Pons (tissue), 1 donor: Measurements from ENCODE around the gene COBL.

ENCODE experiments used
- DNase-seq: peaks from one replicate; pipeline ENCODE4 v3.0.0-alpha.2; 2016; ENCODE audit warnings: low spot score

Gene COBL

GRCh38 chr7:51189777-51190176, 126.8 kb downstream of the COBL start:
- no peak for DNase-seq

DNA sequence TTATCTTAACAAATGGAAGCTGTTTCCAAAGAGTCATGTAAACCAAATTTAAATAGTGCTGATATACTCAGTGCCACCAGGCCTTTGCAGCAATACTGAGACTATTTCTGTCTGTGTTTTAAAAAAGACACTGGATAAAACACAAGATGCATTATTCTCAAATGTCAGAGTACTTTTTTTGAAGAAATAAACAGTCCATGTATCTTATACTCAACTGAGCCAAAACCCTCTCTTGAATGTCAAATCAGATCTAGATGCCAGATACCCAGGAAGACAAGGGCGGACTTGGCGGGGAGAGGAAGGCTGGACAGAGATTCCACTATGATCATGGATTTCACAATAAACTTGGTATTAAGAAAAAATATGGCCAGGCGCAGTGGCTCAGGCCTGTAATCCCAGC, 127.6 kb downstream of the COBL start:
- DNase-seq, result peak; percentile 63

- peak; percentile 87 for DNase-seq
Observed at GRCh38 chr7:51187941-51188340, 128.7 kb downstream of the COBL start.

DNA sequence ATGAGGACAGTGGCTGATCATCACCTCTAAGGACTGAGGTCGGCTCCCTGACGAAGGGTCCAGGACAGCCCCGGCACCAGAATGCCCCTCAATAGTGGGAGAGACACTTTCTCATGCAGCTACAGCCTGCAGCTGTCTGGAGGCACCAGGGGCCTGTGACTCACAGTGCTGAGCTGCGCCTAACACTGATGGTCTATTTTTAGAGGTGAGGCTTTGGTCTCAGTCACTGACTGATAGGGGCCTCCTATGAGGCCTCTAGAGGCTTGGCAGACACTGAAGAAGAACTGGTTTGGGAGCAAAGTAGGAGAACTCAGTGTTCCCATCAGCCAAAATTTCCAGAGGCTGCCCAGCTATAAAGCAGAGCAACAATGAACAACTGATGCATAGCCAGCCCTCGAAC, 130.1 kb downstream of the COBL start:
- peak; percentile 61 for DNase-seq

DNA sequence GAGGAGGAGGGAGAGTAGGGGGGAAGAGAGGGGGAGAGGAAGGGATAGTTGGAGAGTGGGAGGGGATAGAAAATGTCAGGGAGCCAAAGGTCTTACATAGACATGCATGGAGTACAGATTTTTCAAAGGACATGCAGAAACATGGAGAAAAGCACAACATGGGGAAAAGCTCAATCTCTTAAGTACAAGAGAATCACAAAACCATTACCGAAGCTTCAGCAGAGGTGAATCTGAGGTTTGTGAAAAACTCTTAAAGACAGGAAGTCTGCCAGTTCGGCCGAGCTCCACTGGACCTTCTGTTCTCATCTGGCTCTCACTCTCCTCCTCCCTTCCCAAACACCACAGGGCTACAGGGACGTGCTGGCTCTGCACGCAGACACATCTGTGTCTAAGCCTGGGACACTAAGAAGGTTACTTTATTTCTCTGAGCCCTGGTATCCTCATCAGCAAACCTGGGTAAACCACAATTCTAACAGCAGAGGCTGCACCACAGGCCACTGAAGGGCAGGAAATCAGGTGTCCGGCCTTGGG, 133.9 kb downstream of the COBL start:
- DNase-seq, result no peak

DNA sequence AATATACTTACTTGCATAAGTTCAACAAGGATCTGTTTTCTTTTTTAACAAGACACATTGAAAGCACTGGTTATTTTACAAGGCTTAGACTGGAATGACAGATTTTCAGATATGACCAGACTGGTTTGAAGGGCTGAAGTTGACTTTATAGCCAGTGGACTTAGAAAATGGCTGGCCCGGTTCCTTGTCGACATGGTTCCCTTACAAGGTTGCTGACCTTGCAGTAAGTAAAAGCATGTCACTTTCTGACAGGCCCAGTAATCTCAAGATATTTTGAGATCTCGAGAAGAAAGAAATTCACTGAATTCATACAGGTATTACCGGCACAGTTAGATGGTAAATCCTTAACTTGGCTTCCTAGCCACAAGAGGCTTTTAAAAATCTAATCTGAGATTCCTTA, 136.5 kb downstream of the COBL start:
- DNase-seq, result no peak

GRCh38 chr7:51175992-51176388, 140.6 kb downstream of the COBL start:
- no peak for DNase-seq

GRCh38 chr7:51175316-51175991, 141.2 kb downstream of the COBL start:
- no peak for DNase-seq

DNA sequence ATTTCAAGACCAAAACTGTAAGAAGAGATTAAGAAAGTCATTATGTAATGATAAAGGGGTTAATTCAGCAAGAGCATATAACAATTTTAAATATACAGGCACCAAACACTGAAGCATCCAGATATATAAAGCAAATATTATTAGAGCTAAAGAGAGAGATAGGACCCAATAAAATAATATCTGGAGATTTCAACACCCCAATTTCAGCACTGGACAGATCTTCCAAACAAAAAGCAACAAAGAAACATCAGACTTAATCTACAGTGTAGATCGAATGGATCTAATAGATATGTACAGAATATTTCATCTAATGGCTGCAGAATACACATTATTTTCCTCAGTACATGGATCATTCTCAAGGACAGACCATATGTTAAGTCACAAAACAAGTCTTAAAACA, 151.3 kb downstream of the COBL start:
- DNase-seq, result no peak

GRCh38 chr7:51162724-51163329, 153.8 kb downstream of the COBL start:
- peak; percentile 97 for DNase-seq

DNA sequence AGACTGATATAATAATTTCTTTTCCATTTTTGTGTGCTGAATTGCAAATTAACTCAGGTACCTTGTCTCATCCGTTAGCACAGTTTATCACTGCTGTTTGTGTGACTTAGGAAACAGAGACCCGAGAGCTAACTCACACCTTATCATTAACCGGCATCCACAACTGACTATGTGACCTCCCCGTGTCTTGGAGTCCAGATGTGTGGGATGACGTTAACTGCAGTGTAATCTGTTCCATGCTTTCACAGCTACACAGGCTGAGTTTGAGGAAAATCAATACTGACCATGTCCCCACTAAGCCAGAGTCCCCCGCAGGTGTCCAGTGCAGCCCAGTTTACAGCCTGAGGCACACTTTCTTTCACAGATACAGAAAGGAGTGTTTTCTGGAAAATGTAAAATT, 154.7 kb downstream of the COBL start:
- no peak for DNase-seq

GRCh38 chr7:51160990-51161615, 155.5 kb downstream of the COBL start:
- peak; percentile 86 for DNase-seq

DNA sequence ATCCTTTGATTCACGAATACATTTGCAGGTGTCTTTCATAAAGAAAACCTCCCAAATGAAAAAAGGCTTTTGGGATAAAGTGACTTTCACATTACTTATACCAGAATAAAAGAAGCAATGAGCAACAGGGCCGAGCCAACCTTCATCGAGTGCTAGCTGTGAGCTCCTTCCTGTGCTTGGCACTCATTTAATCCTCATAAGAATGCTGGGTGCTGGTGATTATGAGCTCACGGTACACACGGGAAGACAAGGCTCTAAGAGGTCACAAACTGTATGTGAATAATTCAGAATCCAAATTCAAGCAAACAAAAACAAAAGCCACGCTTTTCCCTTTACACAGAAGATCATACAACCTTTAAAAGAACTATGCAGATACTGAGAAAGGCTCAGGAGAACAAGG, 156.2 kb downstream of the COBL start:
- DNase-seq, result no peak

DNA sequence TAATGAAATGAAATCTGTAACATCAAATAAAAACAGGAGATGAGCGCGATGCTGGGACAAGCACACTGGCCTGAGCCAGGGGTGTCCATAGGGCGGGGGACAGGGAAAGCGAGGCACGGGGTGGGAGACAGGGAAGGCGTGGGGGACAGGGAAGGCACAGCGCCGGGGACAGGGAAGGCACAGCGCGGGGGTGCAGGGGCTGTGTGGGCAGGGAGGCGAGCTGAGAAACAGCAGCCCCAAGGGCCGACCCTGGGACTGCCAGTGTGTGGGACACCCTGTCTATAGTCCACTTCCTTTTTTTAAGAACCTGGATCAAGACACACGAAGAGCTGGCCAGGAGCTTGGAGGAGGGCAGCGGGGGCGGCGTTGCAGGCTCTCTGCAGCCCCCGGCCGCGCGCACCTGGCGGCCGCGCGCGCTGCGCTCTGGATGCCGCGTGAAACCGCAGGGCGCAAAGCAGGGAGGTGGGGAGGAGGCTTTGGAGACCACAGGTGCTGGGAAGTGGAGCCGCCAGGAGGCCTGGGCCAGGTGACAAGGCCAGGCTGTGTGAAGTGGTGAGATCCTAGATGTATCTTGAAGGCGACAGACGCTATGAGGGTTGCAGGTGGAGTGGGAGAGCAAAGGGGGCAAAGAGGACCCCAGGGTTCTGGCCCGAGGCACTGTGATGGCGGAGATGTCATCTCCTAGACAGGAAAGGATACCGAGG, 157.7 kb downstream of the COBL start:
- DNase-seq, result no peak

DNA sequence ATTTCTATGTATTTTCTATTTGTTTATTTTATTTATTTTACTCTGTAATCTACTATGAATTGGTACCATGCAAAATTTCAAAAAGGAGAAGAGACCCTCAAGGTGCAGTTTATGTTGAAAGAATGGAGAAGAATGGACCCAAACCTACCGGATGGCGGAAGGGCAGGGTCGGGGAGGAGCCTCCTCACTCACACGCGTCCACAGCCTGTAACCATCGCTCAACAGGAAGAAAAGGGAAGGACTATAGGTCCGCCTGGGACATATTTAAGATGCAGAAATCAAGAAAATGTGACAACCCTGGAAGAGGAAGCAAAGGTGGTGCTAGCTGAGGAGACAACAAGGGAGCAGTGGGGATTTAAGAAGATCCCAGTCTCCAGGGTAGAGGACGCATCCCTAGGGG, 158.4 kb downstream of the COBL start:
- DNase-seq, result no peak

- peak; percentile 97 for DNase-seq
Observed at GRCh38 chr7:51154201-51154600, 162.4 kb downstream of the COBL start.

GRCh38 chr7:51152706-51153200, 163.9 kb downstream of the COBL start:
- no peak for DNase-seq

GRCh38 chr7:51151455-51151854, 165.2 kb downstream of the COBL start:
- DNase-seq, result no peak

DNA sequence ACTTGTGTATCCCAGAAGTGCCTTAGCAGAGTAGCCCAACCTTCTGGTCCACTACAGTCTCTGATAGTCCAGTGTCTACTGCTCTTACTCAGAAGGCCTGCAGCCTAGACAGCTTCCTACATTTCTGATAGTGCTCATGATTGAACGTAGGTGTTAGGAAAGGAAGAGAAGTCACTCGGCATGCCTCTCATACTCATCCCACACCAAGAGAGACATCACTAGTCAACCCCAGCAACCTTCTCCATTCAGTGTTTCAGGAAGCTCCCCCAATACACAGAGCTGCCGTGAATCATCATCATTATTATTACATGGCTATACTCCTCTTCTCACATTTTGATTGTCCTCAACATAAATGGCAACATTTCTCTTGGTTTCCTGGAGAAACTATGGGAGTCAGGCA, 166.4 kb downstream of the COBL start:
- no peak for DNase-seq

DNA sequence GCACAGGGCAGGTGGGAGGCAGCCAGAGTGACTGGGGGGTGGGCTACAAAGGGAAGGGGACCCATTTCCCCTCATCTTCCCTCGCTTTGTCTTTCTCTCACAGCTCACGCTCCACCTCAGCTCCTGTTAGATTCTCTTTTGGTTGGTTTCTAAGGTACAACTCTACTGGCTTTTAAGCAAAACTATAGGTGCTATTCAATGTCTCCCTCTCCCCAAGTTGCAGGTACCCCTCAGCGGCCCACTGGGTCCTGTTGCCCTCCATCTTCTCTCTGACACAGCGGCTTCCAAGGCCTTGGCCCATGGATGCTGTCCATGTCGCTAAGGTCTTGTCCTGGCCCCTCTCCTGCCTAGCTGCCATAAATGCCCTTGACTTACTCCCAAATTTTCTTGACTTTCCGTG, 168.4 kb downstream of the COBL start:
- DNase-seq, result no peak

- no peak for DNase-seq
Observed at GRCh38 chr7:51146816-51147586, 169.6 kb downstream of the COBL start.

GRCh38 chr7:51144178-51144577, 172.4 kb downstream of the COBL start:
- no peak for DNase-seq
